Stromal cell of bone marrow (primary cell): ENCODE data around the gene GORAB.

Experiments
- DNase-seq: peaks from one replicate; pipeline ENCODE4 v3.0.0-alpha.2; 2012; ENCODE audit warnings: low read depth

GORAB gene, protein sequence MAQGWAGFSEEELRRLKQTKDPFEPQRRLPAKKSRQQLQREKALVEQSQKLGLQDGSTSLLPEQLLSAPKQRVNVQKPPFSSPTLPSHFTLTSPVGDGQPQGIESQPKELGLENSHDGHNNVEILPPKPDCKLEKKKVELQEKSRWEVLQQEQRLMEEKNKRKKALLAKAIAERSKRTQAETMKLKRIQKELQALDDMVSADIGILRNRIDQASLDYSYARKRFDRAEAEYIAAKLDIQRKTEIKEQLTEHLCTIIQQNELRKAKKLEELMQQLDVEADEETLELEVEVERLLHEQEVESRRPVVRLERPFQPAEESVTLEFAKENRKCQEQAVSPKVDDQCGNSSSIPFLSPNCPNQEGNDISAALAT

GRCh38 chr1:170531758-170532657 lies at the start of gene GORAB:
Gene GORAB, plus strand, starts transcription at chr1:170532166. Its CDS starts 58 bp downstream, at chr1:170532224.
- peak; percentile 91 for DNase-seq

DNA sequence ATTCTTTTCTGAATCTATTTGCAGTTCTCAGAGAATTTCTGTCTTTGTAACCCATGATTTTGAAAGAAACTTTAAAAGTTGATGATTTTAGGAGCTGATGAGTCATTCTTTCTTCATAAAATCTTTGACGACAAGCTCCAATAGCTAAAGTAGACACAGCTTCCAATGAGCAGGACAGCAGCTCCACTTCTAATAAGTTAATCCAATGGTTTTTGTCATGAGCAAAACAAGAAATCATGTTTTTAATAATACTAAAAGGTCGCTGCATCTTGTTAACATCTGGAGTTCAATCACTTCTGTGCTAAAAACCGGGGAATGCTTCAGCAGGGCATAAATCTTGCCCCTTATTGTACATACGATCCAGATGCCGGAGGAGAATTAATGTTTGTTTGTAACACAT lies 48.9 kb upstream of the GORAB start:
- peak; percentile 30 for DNase-seq

- DNase-seq: no peak
Measured at GRCh38 chr1:170487503-170487902, 44.5 kb upstream of the GORAB start.

DNA sequence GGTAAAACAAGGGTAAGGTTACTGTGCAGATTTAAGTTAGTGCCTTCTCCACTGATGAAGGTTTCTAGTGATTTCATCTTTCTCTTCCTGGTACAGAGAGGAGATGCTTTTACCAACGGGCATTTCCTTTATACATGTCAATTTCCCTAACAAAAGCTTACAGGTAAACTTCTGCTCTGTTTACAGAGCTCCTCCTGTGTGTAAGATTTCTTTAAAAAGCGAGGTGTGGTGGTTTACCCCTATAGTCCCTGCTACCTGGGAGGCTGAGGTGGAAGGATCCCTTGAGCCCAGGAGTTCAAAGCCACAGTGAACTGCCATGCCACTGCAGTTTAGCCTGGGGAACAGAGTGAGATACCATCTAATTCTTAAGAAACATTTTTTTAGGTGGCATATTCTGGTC lies 40.7 kb upstream of the GORAB start:
- no peak for DNase-seq

DNA sequence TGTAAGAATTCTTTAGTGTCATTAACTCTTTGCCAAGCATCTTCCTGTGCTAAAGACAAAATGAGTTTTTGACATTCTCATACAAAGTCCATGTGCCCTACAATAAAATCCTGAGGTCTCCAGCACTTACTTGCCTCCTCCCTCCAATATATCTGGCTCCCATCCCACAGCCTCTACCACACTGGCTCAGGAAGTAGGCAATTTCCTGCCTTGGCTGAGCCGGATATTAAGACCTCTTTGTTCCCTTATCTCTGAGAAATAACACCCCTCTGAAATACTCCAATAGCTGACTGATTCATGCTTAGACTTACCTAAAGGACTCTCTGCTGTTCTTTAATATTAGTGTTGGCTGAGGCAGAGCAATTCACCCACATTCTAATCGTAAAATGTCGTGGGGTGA lies 37.6 kb upstream of the GORAB start:
- DNase-seq: no peak

DNA sequence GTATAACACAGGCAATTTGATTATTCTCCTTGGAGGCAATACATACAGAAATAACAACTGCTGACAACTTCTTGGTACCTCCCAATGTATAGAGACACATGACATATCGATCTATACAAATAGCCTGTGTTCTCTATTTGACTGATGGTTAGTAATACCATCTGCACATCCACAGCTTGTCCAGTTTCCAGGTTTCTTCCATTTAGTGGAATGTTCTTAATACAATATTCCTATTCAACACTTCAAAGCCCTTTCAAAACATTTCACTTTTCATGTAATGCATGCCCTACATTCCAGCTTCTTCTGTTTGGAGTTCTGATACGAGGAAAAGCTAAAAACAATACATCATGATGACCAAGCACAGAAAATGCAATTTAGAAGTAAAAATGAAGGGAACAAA lies 37.0 kb upstream of the GORAB start:
- no peak for DNase-seq

GRCh38 chr1:170498876-170499275 lies 33.1 kb upstream of the GORAB start:
- DNase-seq: no peak

DNA sequence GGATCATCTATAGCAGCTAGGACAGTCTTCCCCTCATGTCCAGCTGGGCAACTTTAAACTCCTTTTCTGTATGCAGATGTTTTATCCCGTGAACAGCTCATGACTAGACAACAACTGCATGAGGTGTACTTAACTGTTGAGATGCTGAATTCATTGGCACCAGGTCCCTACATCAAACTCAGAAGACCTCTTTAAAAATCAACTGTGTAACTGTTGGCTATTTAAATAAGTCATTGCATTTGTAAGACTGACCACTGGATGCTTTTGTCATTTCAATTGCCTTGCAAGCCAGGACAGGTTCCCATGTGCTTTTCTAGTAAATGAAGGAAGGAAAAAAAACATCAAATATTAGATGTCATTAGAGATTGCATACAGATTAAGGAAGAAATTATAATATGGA lies 28.3 kb upstream of the GORAB start:
- no peak for DNase-seq

DNA sequence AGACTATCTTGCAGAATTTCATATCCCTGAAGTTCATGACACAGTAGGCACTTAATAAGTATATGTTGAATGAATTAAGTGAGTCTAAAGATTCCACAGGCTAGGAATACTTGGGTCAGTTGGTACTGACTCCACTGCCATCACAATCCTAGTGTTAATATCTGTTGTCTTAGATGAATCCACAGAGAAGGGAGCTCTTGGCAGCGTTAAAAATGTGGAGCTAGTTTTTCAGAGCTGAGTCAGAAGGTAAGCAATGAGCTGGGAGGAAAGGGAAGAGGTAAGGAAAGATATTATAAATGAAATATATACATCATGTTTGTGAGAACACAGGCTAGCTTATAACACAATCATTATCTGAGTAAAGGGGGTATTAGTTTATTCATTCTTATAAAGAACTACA lies 21.8 kb upstream of the GORAB start:
- no peak for DNase-seq

DNA sequence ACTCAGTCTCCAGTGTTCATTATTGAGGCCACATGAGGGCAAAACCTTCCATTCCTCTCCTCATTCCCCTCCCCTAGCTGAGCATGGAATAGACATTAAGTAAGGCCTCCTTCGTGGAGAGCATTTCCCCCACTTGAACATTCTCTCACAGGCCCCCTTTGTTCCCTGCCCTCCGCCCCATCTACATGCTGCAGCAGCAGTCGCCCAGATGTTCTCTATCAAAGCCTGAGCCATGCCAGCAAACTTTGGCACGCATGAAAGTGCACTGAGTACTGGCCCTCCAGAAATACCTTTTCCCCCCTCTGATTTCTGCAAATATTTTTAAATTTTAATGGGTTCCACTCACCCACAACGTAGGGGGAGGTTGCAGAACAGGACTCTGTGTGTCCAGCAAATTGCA lies 20.9 kb upstream of the GORAB start:
- DNase-seq: no peak

DNA sequence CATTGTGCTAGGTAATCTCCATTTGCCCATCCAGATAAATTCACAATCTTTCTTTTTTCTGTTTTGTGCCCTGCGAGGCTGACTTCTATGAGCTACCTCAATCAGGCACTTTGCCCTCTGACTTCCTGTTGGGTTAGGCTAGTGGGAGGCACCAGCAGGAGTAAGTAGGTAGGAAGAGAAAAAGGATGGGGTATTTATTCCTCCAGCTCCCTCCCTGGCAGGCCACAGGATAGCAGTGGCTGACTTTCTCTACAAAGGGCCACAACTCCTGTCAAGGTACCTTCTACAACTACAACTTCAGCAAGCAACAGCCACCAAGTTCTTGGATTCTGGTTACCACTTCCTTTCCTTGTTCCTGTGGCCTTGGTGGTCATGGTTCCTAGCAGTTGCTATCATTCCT lies 18.8 kb upstream of the GORAB start:
- no peak for DNase-seq

DNA sequence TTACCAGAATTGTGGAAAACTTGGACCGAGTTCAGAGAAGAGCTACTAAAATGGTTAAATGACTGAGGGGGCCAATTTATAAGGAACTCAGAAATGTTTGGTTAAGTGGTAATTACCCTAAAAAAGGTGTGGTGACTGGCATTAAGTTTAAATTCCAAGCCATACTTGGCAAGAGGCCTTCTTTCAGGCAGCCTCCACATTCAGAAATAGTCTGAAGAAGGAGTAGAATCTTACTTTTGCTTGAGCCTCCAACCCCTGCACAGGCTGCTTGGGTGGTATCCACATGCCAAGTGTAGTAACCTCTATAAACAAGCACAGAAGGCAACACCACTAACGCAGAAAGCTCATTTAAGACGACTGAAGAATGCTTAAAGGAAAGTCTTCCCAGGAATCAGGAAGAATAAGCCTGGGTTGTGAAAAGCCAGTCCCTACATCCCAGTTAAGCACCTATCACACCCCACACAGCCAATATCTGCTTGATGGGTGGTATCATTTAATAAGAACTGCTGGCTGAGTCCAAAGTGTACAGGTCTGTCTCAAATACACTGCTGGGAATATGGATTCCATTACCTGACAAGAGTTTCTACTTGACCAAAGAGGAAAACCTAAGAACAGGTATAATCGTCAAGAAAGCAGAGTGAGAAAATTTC lies 13.7 kb upstream of the GORAB start:
- DNase-seq: no peak

DNA sequence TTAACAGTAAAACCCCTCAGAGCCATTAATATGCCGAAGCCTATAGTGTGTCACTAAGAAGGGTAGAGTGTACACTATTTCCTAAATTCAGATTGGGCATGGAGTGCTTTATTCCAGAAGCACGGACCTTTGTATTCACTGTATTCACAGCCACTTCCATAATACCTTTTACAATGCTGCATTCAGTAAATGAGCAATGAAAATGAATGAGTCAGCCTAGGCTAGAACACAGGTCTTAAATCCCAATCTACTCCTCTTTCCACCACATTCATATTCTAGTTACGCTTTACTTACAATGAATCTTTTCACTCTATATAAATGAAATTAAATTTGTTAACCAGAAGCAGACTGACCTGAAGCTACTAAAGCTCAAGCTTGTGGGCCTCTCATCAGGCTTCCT lies 13.0 kb upstream of the GORAB start:
- DNase-seq: no peak

GRCh38 chr1:170520601-170521000 lies 11.4 kb upstream of the GORAB start:
- peak; percentile 38 for DNase-seq

DNA sequence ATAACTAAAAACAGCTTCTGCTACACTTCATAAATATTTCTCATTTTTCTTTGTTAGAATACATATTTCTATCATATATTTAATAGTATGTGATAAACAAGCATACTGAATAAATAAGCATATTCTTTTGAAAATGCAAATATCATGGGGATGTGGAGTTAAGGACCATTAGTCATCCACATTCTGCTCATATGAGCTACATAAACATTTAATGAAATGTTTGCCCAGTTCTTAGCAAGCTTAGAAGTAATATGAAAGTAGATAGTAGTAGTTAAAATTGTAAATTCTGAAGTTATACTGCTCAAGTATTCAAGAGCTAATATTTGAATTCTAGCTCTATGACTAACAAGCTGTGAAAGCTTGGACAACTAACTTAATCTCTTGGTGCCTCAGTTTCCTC lies 10.1 kb upstream of the GORAB start:
- no peak for DNase-seq

DNA sequence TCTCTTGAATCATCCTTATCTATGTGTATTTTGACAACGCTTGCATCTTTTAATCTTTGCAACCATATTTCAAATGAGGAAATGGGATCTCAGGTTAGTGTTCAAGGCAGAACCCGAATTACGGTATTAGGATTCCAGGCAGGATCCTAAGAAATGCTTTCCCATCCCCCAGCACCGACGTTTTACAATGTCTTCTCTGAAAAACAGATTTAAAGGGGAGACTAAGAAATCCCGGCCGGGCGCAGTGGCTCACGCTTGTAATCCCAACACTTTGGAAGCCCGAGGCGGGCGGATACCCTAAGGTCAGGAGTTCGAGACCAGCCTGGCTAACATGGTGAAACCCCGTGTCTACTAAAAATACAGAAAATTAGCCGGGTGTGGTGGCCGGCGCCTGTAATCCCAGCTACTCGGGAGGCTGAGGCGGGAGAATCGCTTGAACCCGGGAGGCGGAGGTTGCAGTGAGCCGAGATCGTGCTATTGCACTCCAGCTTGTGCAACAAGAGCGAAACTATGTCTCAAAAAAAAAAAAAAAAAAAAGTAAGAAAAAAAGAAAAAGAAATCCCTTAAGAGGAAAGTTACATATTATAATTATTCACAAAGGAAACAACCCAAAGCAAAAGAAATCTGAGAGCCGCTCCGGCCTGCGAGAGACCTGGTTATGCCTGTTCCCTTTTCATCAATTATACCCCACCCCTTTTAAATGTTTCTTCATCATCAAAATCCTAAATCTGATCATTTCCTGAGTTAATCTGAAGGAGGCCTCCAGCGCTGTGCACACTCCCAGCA lies 801 bp upstream of the GORAB start:
- DNase-seq: peak; percentile 36

- DNase-seq: no peak
Measured at GRCh38 chr1:170533298-170533697, 1.3 kb downstream of the GORAB start.

DNA sequence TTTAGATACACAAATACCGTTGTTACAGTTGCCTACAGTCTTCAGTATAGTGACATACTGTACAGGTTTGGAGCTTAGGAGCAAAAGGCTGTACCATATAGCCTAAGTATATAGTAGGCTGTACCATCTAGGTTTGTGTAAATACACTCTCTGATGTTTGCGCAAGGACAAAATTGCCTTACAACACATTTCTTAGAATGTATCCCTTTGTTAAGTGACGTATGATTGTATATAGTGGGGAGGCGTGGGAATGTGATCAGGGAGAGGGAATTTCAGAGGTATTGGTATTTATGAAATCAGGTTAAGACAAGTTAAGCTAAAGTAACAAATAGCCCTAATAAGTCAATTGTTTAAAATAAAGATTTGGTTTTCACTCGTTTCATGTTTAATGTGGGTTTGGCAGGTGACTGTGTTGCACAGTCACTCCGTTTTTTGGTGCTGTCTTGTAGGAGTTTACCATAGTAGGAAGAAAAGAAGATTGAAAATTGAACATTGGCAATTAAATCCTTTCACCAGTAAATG lies 2.7 kb downstream of the GORAB start:
- no peak for DNase-seq

GRCh38 chr1:170535418-170535817 lies 3.5 kb downstream of the GORAB start:
- no peak for DNase-seq

- no peak for DNase-seq
Measured at GRCh38 chr1:170536924-170537551, 5.1 kb downstream of the GORAB start.

DNA sequence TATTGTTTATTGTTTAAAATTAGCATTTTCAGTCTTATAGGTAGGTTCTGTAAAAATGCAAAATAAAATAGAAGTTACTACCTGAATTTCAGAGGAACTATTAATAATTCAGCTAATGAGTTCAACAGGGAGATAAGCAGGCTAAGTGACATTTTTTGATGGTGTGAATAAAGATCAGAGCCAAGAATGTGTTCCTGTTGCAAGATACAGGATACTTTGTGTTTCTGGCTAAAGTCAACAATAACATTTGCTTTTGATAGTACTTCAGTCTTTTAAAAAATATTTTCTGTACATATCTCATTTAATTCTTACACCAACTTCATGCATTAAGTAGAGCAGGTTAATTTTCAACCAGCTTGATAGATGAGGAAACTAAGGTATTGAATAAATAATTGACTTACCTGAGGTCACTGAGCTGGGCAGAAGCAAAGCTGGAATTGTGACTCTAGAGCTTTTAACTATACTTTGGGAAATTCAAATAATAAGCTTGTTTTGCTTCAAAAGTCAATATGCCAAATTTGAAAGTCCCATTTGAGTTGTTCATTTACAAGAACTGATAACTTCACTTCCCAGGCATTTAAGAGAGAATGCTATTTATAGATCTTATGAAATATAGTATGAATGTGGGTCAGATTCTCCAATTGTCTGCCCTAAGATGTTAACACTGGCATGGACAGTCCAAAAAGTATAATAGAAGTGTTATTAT lies 6.0 kb downstream of the GORAB start:
- peak; percentile 69 for DNase-seq
